HG03469 (cell line): ENCODE measurements around the gene C16orf95.

Source experiments
- ATAC-seq: cut with Tn5 transposase; IDR thresholded peaks from one replicate; pipeline ENCODE4 v1.9.1; 2021; ENCODE audit warnings: mild to moderate bottlenecking, moderate library complexity, moderate number of reproducible peaks; ENCODE audit not compliant: unreplicated experiment

The C16orf95 gene

DNA sequence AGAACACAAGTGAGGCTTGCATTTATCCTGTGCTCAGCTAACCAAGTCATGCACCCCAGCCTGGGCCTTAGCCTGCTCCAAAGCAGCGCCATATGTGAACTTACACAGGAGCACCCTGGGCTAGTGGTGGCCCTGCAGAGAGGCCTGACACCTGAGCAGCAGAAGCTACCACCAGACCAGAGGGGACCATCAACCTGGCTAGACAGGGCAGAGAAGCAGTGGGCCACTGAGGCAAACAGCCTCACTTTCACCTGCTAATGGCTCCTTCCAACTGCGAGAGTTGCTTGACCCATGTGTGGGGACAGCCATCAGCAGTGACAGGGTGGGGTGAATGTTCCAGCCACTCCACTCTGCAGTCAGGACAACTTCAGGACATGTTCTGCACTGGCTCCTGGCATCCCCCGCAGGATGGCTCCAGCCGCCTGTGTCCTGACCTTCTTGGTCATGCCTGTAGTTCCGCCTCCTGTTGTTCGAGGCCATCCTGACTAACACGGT, 2.9 kb upstream of the C16orf95 start:
- no peak for ATAC-seq

DNA sequence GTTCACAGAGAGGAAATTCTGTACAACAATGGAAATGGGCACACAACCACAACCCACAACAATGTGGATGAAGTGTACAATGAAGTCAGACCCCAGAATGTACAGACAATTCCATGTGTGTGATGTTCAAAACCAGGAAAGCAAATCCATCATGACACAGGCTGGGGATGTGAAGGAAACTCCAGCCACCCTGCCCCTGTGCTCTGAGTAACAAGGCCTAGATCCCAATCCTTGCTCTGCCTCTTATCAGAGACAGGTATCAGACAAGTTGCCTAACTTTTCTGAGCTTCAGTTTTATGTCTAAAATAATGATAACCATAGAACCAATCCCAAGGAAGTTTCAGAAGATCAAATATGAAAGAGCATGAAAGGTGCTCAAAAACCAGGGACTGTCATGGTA, 1.8 kb upstream of the C16orf95 start:
- no peak for ATAC-seq

DNA sequence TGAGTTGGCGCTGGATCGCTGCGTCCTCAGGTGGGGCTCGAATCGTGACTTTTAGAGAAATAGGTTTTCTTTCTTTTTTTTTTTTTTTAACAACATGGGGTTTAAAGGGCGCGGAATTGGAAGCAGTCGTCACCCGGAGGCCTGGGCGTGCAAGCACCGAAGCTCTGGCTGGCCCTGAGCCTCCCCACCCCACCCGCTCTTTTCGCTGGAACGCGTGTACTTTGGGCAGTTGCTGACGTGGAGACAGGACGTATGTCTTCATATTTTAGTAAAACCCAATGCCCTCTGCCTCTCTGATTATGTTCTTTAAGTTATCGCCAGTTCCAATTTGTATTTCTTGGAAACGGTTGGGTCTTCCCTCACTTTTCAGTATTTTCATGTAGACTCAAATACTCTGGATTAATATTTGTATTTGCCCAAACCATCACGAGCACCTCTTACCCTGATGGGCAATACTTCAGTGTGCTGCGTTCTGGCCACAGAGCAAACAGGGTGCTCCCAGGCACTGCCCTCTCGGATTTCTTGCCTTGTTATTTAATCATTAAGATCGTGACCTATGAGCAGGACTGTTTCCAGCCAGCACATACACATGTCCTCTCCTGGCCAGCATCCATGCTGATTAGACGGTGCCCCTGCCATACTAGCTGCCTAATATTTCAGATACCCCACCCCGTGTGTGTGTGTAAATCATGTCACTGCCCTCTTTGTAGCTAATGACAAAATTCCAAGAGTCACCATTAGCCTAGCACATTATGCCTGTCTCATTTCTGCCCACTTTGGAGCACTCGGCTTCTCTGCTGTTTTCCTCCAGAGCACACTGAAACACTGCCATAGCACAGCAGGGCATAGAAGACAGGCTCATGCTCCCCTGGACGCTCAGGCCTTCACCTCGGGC, 805 bp upstream of the C16orf95 start:
- ATAC-seq = no peak

DNA sequence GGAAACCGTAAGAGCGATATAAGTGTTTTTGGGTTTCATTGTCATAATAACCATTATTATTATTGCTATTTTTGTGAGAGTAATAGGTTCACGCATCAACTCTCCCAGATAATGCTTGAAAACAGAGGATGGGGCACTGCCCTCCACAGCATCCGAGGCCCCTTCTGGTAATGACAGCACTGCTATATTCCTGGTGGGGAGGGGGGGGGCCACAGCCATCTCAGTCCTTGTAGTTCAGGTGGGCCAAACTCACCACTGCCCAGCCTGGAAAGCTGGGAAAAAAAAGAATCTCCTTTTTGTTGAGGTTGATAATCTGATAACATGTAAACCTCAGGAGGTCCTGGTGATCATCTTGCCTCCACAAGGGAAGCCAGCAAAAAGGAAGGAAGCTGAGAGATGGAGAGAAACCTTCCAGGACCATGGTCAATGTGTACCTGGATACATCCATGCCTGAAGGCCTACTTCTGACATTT, 706 bp downstream of the C16orf95 start:
- no peak for ATAC-seq

DNA sequence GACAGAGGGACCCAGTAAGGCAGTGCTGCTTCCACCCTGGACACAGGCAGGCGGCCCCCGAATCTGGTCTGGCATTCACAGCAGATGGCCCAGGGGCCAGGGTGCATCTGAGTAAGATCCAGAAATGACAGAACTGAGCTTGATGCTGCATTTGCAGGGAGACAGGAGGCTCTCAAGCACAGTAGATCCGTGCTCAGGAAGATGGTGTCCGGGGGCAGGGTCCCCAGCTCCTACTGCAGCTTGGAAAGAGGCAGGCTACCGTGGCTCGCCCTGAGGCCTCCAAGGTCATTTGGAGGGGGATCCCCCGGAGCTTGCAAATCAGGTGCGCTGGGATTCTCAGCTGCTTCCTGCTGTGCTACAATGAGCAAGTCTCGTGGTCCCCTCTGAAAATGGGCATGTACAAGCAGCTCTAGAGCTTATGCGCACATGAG, 2.2 kb downstream of the C16orf95 start:
- no peak for ATAC-seq

DNA sequence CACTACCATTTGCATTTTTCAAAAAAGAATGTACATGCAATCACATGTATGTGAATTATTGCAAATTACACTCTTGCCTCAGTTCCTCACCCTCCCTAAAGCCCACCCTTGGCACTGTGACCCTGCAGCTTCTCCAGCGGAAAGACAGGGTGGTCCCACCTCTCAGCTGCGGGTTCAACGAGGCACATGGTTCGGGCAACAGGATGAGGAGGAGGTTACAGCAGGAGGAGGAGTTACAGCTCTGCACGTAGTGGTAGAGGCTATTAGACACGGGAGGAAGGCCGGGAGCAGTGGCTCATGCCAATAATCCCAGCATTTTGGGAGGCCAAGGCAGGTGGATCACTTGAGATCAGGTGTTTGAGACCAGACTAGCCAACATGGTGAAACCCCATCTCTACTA, 5.2 kb downstream of the C16orf95 start:
- ATAC-seq = no peak

DNA sequence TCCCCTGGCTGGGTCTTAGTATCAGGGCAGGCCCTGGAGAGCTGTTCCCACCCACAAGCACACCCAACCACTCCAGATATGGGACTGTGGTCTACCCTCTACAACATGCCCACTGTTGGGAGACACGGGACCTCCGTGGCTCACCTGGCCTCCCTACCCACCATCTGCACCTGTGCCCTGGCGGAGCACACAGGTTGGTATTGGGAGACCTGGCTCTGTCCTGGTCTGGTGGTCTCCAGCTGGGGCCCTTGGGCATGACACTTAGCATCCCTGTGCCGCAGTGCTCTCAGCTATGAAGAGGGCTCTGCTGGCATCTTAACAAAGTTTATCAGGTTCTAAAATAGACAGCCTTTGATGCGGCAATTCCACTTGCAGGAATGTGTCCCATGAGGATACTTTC, 5.8 kb downstream of the C16orf95 start:
- ATAC-seq = no peak

DNA sequence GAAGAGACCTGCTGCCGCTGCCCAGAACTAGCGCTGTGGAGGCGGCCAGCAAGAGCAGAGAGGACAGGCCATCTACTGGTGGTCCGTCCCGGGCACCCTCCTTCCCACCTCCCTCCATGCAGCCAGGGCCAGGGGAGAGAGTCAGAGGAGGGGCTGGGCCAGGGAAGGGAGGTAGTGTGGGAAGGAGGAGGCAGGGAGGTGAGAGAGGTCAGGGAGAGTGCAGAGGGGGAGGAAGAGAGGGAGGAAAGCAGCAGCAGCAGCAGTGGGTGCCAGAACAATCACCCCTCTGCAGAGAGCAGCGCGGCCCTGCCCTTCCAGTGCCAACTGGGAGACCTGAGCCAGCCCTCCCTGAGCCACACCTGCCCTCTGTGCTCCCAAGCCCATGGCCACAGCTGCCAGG, 6.6 kb downstream of the C16orf95 start:
- no peak for ATAC-seq

DNA sequence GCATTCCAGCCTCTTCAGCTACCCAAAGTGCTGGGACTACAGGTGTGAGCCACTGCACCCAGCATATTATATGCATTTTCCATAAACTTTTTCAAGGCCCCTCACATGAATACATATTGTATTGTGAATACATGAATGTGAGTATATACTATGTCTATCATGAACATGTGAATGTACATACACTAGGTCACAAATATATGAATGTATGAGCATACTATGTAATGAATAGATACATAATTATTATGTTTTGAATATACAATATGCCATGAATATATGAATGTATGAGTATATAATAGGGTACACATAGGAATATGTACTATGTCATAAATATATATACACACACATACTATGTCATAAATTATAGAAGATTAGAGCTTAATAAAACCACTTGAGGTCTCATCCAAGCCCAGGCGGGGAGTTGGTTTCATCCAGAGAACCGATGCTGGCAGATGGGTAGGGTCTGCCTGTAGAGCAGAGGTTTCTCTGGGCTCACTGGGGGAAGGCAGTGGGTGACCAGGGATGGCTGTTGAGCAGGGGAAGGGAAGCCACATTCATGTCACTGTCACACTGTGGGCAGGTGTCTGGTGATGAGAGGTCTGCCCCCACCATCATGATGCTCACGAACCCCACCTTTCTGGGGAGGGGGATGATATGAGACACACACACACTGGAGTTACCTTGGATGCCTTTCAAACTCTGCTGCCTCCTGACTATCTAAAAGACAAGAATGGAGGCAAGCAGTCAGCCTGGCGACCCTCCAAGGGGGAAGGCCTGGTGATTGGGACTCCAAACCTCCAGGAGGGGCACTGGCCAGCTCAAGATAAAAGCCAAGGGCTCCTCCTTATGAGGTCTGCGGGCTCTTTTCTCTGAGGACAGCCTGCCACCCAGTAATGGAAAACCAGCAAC, 7.3 kb downstream of the C16orf95 start:
- no peak for ATAC-seq

DNA sequence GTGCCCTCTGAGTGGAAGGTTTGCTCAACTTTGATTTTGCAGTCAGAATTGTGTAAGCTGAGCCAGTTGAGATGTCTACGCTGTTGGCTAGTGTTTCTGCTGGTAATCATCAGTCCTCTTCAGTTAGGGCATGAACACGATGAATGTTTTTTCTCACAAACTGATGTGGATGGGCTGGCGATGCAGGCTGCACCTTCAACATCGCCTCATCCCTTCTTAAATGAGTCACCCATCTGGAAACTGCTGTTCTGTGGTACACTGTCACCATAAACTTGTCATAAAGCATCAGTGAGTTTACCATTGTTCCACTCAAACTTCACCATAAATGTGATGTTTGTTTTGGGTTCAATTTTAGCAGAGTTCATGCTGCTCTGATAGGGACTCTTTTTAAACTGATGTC, 8.4 kb downstream of the C16orf95 start:
- ATAC-seq = no peak

DNA sequence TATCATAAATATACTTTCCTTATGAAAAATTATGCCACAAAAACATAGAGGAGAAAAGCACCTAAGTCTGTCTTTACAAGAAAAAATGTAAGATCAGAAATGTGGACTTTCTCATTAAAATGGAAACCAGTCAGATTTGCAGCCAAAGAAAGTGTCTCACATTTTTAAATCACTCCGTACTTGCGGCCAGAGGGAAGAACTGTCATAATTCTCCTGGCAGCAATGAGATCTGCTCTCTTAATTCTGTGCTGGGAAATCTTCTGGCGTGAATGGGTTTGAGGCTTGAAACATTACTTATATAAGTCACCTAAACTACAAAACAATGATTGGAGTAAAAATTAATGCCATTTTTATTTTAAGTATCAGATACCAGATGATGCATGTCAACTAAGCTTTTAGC, 10.7 kb downstream of the C16orf95 start:
- no peak for ATAC-seq

DNA sequence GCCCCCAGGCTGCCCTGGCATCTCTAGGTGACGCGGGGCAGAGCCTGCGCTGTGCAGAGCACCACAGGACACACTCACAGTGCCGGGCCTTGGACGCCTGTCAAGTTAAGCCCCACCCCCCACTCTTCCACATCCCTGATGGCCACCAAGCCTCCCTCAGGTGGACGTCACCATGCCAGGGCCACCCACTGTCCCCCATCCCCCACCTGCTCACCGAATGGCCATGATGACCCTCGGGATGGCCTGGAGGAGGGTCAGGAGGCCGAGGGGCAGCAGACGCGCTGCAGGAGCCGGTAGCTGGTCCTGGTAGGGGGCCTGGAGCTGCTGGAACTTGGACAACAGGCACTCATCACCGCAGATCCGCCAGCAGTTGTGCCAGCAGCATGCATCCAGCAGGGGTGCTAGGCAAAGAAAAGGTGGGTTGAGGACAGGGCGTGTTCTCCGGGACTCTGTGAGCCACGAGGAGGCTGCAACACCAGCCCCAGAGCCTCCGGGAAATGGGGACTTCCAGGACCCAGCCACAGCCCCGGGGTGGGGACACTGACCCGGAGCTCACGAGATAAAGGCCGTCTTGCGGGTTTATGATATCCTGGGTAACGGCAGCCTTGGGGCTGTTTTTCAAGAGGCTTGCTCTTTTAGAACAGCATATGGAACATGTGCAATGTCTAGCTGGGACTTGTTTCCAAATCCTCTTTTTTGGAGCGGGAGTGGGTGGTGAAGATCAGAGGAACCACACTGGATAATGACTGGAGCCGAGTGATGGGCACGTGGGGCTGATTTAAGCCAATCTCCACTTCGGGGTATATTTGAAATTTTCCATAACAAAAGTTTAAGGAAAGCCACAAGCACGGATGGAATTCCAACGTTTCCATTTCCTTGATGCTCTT, 11.4 kb downstream of the C16orf95 start:
- no peak for ATAC-seq

DNA sequence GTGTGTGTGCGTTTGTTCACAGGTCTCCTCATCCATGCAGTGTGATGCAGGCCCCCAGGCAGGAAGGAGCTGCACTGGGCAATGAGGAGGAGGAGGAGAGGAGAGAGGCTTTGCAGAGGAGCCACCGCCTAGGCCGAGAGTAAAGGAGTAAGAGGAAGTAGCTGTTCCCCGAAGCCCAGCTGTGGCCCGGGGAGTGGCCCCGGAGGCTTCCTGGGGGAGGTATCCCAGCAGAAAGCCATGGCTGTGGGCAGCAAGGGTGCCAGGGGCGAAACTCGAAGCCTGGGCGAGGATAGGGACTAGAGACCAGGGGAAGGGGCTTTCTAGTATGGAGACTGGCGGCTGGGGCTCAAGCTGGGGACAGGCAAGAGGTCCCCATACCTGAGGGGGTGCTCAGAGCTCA, 12.2 kb downstream of the C16orf95 start:
- no peak for ATAC-seq

DNA sequence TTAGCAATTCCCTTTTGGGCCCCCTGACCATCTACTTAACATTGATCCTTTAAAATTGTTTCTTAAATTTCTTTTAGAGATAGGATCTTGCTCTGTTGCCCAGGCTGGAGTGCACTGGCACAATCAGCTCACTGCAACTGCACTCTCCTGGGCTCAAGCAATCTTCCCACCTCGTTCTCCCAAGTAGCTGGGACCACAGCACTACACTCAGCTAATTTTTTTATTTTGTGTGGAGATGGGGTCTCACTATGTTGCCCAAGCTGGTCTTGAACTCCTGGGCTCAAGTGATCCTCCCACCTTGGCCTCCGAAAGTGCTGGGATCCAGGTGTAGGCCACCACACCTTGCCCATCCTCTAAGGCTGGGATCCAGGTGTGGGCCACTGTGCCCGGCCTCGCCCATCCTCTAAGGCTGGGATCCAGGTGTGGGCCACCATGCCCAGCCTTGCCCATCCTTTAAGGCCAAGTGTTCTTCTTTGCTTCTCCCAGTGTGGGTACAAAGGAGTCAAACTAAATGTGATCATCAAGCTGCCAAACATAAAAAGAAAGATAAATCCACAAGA, 13.2 kb downstream of the C16orf95 start:
- no peak for ATAC-seq

DNA sequence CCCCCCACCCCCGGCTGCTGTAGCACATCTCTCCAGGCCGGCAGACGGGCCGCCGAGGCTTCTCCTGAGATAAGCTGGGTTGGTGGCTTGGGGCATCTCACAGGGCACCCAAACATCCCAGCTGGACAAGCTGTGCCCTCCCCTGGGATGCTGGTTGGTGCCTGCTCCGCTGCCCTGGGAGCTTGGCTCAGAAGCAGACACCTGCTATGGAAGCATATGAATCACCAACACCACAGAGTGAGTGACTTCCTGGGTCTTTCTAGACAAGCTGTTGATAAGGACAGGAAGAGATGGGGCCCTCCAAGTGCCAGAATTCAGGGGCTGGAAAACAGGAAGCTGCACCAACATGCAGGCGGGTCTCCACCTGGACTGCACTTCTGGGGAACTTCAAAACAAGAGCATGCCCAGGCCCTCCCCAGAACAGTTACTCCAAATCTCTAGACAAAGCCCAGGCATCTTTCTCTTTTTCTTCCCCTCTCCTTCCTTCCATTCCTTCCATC, 13.7 kb downstream of the C16orf95 start:
- ATAC-seq = no peak

DNA sequence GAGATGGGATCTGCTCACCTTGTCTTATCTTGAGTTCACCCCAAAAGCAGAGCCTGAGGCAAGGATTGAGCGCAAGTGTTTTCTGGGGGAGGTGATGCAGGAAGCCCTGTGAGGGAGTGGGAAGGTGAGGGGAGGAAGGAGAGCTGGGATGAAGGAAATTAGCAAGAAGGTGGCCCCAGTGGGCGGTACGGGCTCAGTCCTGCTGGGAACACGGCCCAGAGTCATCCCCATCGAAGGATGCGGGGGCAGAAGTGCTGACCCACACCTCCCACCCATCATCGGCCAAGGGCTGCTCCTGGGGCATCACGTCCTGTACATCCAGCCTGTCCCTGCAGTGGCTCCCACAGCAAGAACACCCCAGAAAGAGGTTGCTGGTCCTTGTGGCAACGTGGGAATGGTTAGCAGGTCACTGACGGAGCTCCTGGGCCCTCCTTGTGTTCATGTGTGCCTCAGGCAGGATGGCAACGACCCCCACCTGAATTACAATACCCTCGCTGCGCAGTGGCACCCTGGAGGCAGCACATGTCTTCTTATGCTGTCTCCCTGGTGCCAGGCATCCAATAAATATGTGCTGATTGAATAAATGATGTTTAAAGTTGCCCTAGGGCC, 18.2 kb downstream of the C16orf95 start:
- ATAC-seq = no peak

DNA sequence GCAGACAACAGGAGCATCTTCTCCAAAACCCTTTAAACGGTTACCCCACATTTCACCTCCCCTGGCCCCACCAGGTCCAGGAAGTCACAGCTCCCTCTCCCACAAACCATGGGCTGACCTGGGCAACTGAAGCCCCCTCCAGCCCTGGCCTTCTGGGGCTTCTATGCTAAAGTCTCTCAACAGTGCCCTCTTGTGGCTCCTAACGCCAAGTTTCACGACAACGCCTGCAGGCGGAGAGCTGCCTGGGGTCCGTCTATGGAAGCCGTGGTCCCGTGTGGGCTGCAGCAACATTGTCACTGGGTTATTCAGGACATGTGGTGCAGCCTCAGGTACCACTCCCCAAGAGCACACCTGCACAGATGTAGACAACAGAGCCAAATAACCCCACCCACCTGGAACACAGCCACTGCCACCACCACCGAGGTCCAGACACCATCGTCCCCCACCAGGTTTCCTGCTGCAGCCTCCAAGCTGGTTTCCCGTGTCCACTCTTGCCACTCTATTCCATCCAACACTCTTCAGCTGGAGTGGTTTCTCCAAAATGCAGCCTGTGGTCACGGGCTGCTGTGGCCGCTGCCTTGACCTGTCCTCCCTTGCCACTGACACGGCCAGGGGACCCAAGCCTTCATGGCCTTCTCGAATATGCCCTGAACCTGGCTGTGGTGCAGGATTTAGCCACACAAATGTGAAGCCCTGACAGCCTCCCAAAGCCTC, 19.1 kb downstream of the C16orf95 start:
- ATAC-seq = no peak

DNA sequence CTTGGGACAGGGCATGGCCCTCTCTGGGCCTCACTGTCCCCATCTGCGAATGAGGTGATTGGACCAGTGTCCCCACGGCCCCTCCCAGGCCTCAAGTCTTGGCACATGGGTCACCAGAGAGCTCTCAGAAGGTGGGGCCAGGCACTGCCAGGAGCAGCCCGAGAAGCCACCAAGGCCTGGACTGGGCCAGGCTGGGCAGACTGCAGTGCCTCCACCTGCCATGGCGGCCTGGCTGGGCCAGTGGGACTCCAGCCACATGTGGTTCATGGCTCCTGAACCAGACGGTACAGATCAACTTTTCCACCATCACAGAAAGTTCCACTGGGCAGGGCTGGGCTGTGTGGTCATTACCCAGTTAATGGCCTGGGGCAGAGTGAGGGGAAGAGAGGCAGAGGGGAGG, 19.8 kb downstream of the C16orf95 start:
- no peak for ATAC-seq
